Keratinocyte (primary cell): ENCODE results near the gene ITPR2. TPM values are rescaled to one million over a fixed set of nuclear protein-coding genes. Genes with fewer than 3 reads are reported as not detected.
A peak's percentile ranks its signal among the peaks of the same experiment; 100 is the strongest.

Experiments used
- DNase-seq: peaks from one replicate; pipeline ENCODE4 v3.0.0-alpha.2; 2011; ENCODE audit warnings: low read depth, missing footprints, low spot score
- FAIRE-seq: peaks from 2 replicates; lab custom pipeline; 2011; peaks lifted over from hg19 to GRCh38; lab: Jason Lieb, UNC
- H2AFZ ChIP-seq: 2 replicates; pipeline ENCODE4 v1.6.0; 2012; ENCODE audit warnings: low read length, control low read depth, inconsistent platforms; ENCODE audit not compliant: control insufficient read depth
- H3K27ac ChIP-seq: 2 replicates; pipeline ENCODE4 v1.5.1; 2011; ENCODE audit warnings: low read length; ENCODE audit not compliant: control insufficient read depth, insufficient read depth
- H3K27me3 ChIP-seq: 3 replicates; pipeline ENCODE4 v1.6.0; 2011; ENCODE audit warnings: low read length; ENCODE audit not compliant: control insufficient read depth, insufficient read depth; ENCODE audit errors: extremely low read depth
- H3K36me3 ChIP-seq, 2 experiments: 2 replicates in 1 of 2; 3 replicates in 1 of 2; pipeline ENCODE4 v1.5.1; 2011; ENCODE audit warnings: low read length in 2 of 2, mild to moderate bottlenecking in 1 of 2; ENCODE audit not compliant: control insufficient read depth in 2 of 2, insufficient read depth in 2 of 2; ENCODE audit errors: extremely low read depth in 1 of 2
- H3K4me1 ChIP-seq: 3 replicates; pipeline ENCODE4 v1.5.1; 2011; ENCODE audit warnings: low read length; ENCODE audit not compliant: control insufficient read depth, insufficient read depth; ENCODE audit errors: extremely low read depth
- H3K4me2 ChIP-seq: 3 replicates; pipeline ENCODE4 v1.6.0; 2011; ENCODE audit warnings: low read depth, low read length; ENCODE audit not compliant: control insufficient read depth, insufficient read depth; ENCODE audit errors: extremely low read depth
- H3K4me3 ChIP-seq, 3 experiments: fragments of 200-600 bp in 1 of 3; sonication (generic) in 1 of 3; 2 replicates in 2 of 3; 3 replicates in 1 of 3; pipeline ENCODE4 v1.5.1; 2011 to 2016; ENCODE audit warnings: low read length in 3 of 3, mild to moderate bottlenecking in 3 of 3, control low read depth in 2 of 3, inconsistent platforms in 1 of 3, low read depth in 1 of 3, mixed read lengths in 1 of 3, mixed run types in 1 of 3, moderate library complexity in 1 of 3; ENCODE audit not compliant: control insufficient read depth in 2 of 3, insufficient read depth in 2 of 3; ENCODE audit errors: extremely low read depth in 1 of 3
- H3K79me2 ChIP-seq: 2 replicates; pipeline ENCODE4 v1.6.0; 2012; ENCODE audit warnings: low read length; ENCODE audit not compliant: control insufficient read depth, insufficient read depth
- H3K9ac ChIP-seq: 3 replicates; pipeline ENCODE4 v1.6.0; 2011; ENCODE audit warnings: low read length; ENCODE audit not compliant: control insufficient read depth, insufficient read depth; ENCODE audit errors: extremely low read depth
- H3K9me1 ChIP-seq: 3 replicates; pipeline ENCODE4 v1.6.0; 2011; ENCODE audit warnings: low read length; ENCODE audit not compliant: control insufficient read depth, insufficient read depth; ENCODE audit errors: extremely low read depth
- H3K9me3 ChIP-seq: 2 replicates; pipeline ENCODE4 v1.5.1; 2012; ENCODE audit warnings: low read depth, low read length; ENCODE audit not compliant: control insufficient read depth
- H4K20me1 ChIP-seq: 3 replicates; pipeline ENCODE4 v1.6.0; 2011; ENCODE audit warnings: low read length; ENCODE audit not compliant: control insufficient read depth, insufficient read depth; ENCODE audit errors: extremely low read depth
- CTCF ChIP-seq, 3 experiments: IDR thresholded peaks in 1 of 3; conservative IDR thresholded peaks in 1 of 3; optimal IDR thresholded peaks in 1 of 3; 2 replicates in 2 of 3; 3 replicates in 1 of 3; pipeline versions ENCODE3 to v1.5.1; 2011; ENCODE audit warnings: low read length in 3 of 3, mild to moderate bottlenecking in 3 of 3, moderate library complexity in 2 of 3, control low read depth in 1 of 3, inconsistent platforms in 1 of 3; ENCODE audit not compliant: insufficient read depth in 2 of 3; ENCODE audit errors: extremely low read depth in 1 of 3
- EZH2 ChIP-seq: IDR thresholded peaks from one replicate; pipeline ENCODE4 v1.6.1; 2012; ENCODE audit warnings: inconsistent platforms, mild to moderate bottlenecking, low read length, moderate library complexity
- dilution Hi-C: fragments of 300-500 bp; cut with MboI; formaldehyde crosslinking; loops from one replicate; pipeline ENCODE4 v1.7.0; 2020; ENCODE audit warnings: low sequenced_read_pairs; ENCODE audit not compliant: extremely low pct_ligation_motif_present
- polyA plus RNA-seq, 5 experiments: library from polyadenylated mRNA; depleted of rRNA in 3 of 5; stranded (reverse) in 3 of 5; stranded (forward) in 1 of 5; unstranded in 1 of 5; fragments of >200 nt; gene quantifications; 1 replicate in 1 of 5; 2 replicates in 3 of 5; 3 replicates in 1 of 5; pipeline versions ENCODE4 v1.2.1 to v1.2.3, GENCODE V29; 2011 to 2012; ENCODE audit warnings: missing spikeins in 2 of 5, low read depth in 1 of 5, low replicate concordance in 1 of 5
- small RNA-seq, 3 experiments: library from RNA; depleted of rRNA; stranded (forward); fragments of <200 nt; gene quantifications; one replicate each; pipeline ENCODE3, GENCODE V24; 2012; ENCODE audit warnings: low read depth in 3 of 3, low replicate concordance in 1 of 3; ENCODE audit not compliant: insufficient read length in 3 of 3

ITPR2 gene
- polyA plus RNA-seq, 1 donor (not counting 4 experiments of a cell fraction or from before 2014, with no cell fraction given) = 7.6 TPM

- FAIRE-seq (no peak), DNase-seq (no peak)
- peaks cover 38% of the 10 kb centered on the region for H3K4me1 ChIP-seq
- no peaks in the 10 kb centered on the region for H3K9me3 ChIP-seq
- no peak overlapping the region for H3K4me2 ChIP-seq
- H3K36me3 ChIP-seq = no peaks in the 10 kb centered on the region
- peaks cover 2% of the 10 kb centered on the region for H3K9me1 ChIP-seq
- no peaks in the 10 kb centered on the region for H4K20me1 ChIP-seq
- H2AFZ ChIP-seq = no peak overlapping the region
- H3K27me3 ChIP-seq = no peaks in the 10 kb centered on the region
- H3K4me3 ChIP-seq = no peak overlapping the region
- TF ChIP-seq CTCF (optimal IDR thresholded peaks at IDR 0.05 in 1 of 3, IDR thresholded peaks at IDR 0.05 in 1 of 3, conservative IDR thresholded peaks at IDR 0.05 in 1 of 3; ENCODE audit: extremely low read depth in 1 of 3, insufficient read depth in 2 of 3, low read length in 3 of 3) (no peak), EZH2 (no peak)
- no peak overlapping the region for H3K27ac ChIP-seq
- H3K9ac ChIP-seq = no peak overlapping the region
- dilution Hi-C loops = no loop called here
- H3K79me2 ChIP-seq = no peaks in the 10 kb centered on the region
Observed at GRCh38 chr12:26290565-26290964, 542.4 kb downstream of the ITPR2 start.

- H3K9ac ChIP-seq = peak overlapping the region; percentile 60
- DNase-seq = peak; percentile 82
Observed at GRCh38 chr12:26287671-26288381, 545.2 kb downstream of the ITPR2 start.

More at GRCh38 chr12:26287671-26288381, 545.2 kb downstream of the ITPR2 start:
- H3K36me3 ChIP-seq = no peaks in the 10 kb centered on the region
- no peaks in the 10 kb centered on the region for H3K9me3 ChIP-seq
- H3K27ac ChIP-seq = peak overlapping the region; percentile 81
- H3K27me3 ChIP-seq = no peaks in the 10 kb centered on the region
- peaks cover 2% of the 10 kb centered on the region for H3K9me1 ChIP-seq
- no peak overlapping the region for H3K4me3 ChIP-seq
- TF ChIP-seq EZH2 = no peak
- TF ChIP-seq CTCF (optimal IDR thresholded peaks at IDR 0.05 in 1 of 3, IDR thresholded peaks at IDR 0.05 in 1 of 3, conservative IDR thresholded peaks at IDR 0.05 in 1 of 3; ENCODE audit: extremely low read depth in 1 of 3, insufficient read depth in 2 of 3, low read length in 3 of 3) = no peak
- H4K20me1 ChIP-seq = no peaks in the 10 kb centered on the region
- peak overlapping the region; percentile 52 for H3K4me2 ChIP-seq
- dilution Hi-C loops = no loop called here
- peak; percentile 93 for FAIRE-seq
- peak overlapping the region; percentile 59 for H2AFZ ChIP-seq
- H3K4me1 ChIP-seq = peaks cover 25% of the 10 kb centered on the region
- no peaks in the 10 kb centered on the region for H3K79me2 ChIP-seq

Small RNA genes within 50 kb of the gene (small RNA-seq; reads per million reads assigned to genes)
- 0 reads per million in 3 experiments for gene RNA5SP354

Other genes starting within 250 kb of the ITPR2 start
- 18.6 to 38.7 TPM (median 19.5 TPM) in 3 replicates for gene INTS13, start 104.8 kb upstream of the ITPR2 start, polyA plus RNA-seq
- gene FGFR1OP2, start 105.3 kb upstream of the ITPR2 start, polyA plus RNA-seq = 17.6 to 34.9 TPM (median 21.4 TPM) in 3 replicates
- gene TM7SF3, start 181.2 kb upstream of the ITPR2 start, polyA plus RNA-seq = 228 to 461 TPM (median 407 TPM) in 3 replicates
- gene MED21, start 189.4 kb upstream of the ITPR2 start, polyA plus RNA-seq = 33.5 to 78.9 TPM (median 70.3 TPM) in 3 replicates
- not detected in 3 replicates for gene C12orf71, start 249.4 kb upstream of the ITPR2 start, polyA plus RNA-seq